Measurements from ENCODE around the gene ZBTB7A.

The ZBTB7A gene

DNA sequence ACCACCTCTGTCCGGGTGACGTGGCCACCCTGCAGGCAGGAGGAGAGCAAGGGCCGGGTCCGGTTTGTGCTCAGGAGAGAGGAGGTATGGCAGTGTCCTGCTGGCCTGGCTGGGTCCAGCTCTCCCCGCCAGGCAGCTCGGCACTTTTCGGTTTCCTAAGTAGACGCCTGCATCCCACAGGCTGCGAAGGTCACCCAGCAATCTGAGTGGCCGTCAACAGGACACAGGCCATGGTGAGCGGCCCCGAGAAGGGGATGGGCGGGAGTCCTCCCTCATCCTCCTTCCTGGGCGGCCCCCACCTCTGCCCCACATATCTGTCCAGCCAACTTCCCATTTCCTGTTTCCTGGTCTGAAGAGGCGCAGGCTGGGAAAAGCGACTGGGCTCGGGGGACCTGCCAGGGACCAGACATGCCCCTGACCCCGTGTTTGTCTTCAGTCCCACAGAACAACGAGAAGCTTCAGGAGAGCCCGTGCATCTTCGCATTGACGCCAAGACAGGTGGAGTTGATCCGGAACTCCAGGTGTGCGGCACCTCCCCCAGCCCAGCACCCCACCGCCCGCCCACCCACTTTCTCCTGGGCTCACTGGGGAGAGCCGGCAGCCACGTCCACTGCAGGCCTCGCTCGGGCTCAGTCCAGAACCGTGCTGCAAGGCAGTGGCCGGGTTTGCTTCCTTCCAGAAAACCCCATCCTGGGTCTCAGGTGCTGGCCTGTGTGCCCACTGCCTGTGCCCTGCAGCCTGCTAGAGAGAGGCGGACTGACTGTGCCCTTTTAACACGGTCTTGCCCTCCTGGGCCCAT is 42.9 kb downstream of the ZBTB7A start:
- TF ChIP-seq GATA2 (IDR thresholded peaks at IDR 0.05; ENCODE audit: low read depth, low read length) (no peak), GATA3 (IDR thresholded peaks at IDR 0.05; ENCODE audit: low read depth, low read length) (no peak)

DNA sequence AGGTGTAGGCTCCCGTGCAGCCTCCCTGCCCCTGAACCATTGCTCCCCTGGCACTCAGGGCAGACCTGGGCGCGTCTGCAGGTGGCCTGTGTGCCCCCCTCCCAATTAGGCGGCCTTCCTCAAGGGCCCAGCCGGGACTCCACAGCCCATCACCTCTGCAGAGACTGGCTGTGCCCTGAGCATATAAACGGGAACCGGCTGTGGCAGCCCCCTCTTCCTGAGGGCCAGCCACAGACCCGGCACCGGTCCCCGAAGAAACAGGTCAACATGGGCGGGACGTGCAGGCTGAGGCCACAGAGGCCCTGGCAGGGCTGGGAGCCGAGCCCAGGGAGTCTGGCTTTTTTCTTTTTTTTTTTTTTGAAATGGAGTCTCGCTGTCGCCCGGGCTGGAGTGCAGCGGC is 47.1 kb downstream of the ZBTB7A start:
- no peak for TF ChIP-seq GATA2 (IDR thresholded peaks at IDR 0.05; ENCODE audit: low read depth, low read length)
- TF ChIP-seq GATA3 (IDR thresholded peaks at IDR 0.05; ENCODE audit: low read depth, low read length): no peak

DNA sequence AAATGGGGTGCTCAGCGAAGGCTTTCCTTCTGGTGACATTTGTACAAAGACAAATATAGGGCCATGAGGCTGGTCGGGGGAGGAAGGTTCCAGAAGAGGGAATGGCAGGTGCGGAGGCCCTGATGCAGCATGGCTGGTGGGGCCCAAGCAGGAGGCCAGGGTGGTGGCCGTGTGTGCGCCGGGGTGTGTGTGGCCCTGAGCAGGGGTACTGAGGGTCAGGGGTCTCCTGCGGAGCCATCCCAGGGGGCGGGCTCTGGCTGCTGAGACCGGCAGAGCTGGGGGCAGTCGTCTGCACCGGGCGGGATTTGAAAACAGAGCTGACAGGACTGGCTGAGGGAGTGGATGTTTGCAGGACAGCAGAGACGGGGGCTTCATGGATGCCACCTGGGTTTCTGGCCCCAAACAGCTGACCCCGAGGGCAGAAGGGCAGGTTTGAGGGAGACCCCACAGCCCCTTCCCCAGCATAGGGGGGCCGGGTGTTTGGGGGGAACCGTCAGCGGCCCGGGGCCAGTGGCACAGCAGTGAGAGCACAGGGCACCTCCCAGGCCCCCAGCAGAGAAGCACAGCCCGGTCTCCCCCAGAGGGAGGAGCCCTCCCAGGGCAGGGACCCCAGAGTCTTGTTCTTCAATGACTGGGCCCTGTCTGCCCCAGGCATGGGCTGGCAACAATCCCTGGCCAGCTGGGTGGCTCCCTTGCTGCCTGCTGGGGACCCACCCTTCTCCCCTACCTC is 47.8 kb downstream of the ZBTB7A start:
- TF ChIP-seq GATA3 (IDR thresholded peaks at IDR 0.05; ENCODE audit: low read depth, low read length) (no peak), GATA2 (IDR thresholded peaks at IDR 0.05; ENCODE audit: low read depth, low read length) (no peak)

DNA sequence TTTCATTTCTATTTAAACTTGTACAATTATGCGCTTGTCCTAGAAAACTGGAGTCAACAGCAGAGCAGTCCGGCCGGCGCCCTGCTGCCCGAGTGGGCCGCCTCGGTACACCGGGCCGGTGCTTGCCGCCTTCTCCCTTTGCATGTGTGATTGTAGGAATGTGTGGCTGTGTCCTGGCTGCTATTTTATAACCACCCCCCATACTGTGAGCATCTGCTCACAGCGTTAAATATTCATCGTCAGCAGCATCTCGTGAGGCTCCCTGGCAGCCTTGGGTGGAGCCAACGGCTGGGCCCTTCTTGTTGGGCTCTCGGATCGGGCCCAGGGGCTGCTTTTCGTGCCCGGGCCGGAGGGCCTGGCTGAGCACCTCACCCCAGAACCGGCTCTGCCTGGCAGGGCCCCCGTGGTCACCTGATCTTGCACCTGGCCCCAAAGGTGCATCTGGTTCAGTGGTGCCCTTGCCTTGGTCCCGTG is 48.5 kb downstream of the ZBTB7A start:
- TF ChIP-seq GATA3 (IDR thresholded peaks at IDR 0.05; ENCODE audit: low read depth, low read length) (no peak), GATA2 (IDR thresholded peaks at IDR 0.05; ENCODE audit: low read depth, low read length) (no peak)

DNA sequence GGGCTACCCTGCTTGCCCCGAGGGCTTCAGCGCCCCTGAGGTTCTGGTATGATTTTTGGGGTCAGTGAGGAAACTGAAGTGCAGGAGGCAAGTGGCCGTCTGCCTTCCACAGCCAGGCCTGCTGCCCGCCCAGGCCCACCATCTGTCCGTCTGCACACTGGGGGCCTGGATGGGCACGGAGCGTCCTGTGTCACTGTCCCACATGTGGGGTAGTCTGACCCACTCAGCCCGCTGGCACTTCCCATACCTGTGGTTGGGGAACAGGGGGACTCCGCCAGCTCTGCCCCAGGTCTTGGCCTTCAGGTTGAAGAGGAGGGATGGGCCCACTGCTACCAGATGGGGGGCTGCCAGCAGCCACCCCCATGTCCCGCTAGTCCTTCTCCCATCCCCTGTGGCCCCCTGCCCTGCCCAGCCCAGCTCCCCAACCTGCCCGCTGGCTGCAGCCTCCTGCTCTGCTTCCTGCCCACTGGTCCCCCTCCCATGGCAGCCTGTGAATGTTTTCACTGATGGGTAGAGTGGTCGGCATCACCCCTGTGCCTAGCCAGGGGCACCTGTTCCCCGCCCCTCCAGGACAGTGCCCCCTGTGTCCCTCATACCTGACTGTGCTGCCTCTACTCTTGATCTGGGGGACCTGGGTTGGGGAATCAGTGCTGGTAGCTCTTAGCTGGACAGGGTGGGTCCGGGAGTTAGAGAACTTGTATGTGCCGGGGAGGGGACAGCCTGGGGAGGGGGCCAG is 49.6 kb downstream of the ZBTB7A start:
- TF ChIP-seq GATA3 (IDR thresholded peaks at IDR 0.05; ENCODE audit: low read depth, low read length): no peak
- no peak for TF ChIP-seq GATA2 (IDR thresholded peaks at IDR 0.05; ENCODE audit: low read depth, low read length)

DNA sequence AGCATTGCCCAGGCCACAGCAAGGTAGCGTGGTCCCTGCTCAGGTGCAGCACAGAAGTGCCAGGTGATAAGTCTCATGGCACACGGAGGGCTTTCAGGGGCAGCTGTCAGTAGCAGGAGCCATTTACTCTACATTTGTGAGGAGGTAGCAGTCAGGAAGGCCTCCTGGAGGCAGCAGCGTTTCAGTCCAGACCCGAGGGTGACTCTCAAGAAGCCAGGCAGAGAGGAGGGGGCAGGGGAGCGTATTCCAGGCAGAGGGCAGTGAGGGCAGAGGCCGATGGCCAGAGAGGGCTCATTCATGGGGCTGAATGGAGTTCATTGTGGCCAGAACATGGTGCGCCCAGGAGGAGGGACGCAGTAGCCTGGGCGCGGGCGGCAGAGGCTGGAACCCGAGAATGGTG is 50.2 kb downstream of the ZBTB7A start:
- TF ChIP-seq GATA3 (IDR thresholded peaks at IDR 0.05; ENCODE audit: low read depth, low read length) (no peak), GATA2 (IDR thresholded peaks at IDR 0.05; ENCODE audit: low read depth, low read length) (no peak)

DNA sequence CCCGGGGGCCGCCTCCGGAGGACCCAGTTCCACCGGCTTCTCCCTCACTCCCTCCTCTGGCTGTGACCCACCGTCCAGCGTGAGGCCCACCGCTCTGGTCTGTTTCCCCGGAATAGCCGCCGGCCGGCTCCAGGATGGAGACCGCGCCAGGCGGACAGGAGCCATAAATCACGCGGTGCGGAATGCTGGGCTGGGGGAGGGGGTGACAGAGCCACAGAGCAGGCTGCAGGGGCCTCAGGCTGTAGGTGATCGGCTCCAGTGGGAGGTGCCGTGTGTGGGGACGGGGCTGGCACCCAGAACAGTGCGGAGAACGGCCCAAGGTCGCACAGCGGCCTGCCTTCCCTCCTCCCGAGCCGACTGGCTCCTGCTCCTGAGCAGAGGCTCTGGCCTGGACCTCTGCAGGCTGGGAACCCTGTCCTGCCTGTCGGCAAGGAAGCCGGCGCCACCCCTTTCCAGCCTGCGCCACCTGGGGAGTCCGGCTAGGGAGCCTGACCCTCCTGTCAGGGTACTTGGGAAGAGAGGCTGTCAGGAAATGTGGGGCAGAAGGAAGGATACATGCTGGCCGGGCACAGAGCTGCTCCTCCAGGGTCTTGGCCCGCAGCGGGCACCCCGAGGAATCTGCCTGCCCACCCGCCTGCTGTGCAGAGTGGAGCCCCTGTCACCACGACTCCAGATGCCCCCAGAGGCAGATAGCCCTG is 50.8 kb downstream of the ZBTB7A start:
- TF ChIP-seq GATA2 (IDR thresholded peaks at IDR 0.05; ENCODE audit: low read depth, low read length) (no peak), GATA3 (IDR thresholded peaks at IDR 0.05; ENCODE audit: low read depth, low read length) (no peak)

DNA sequence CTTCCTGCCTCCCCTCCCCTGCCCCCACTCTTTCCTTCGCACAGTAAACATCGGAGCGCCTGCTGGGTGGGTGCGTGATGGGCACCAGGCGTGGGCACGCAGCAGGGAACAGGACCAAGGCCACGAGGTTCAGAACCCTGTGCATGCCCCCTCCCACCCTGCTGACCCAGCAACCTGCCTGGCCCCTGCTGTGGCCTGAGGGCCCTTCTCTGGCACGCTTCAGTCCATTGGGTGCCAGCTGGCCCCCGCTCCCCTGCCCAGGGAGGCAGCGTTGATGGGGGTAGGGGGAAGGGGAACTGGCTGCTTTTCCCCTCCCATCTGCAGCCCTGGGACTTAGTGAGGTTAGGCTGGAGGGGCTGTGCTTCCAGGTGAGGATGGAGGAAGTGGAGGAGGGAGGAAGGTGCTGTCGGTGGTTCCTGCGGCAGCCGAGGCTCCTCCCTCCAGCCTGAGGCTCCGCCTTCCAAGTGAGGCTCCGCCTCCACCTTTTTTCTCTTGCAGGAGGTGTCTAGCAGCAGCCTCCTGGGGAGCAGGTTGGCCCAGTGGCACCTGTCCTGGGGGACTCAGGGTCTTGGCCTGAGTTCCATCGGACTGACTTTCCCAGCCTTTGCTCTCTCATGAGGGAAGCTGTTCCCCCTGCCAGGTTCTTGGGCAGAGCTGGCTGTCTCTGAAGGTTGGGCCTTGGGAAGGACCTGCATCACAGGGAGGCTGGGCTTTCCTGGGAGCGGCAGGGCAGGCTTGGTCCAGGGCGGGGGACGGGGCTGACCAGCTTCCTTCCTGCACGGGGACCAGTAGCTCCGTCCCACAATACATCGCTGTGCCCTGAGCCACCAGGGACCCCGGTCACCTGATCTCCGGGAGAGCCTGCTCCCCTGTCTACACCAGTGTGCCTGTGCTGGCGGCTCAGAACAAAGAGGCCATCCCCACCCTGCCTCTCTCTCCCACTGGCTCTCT is 51.9 kb downstream of the ZBTB7A start:
- no peak for TF ChIP-seq GATA2 (IDR thresholded peaks at IDR 0.05; ENCODE audit: low read depth, low read length)
- TF ChIP-seq GATA3 (IDR thresholded peaks at IDR 0.05; ENCODE audit: low read depth, low read length): no peak

- TF ChIP-seq GATA3 (IDR thresholded peaks at IDR 0.05; ENCODE audit: low read depth, low read length) (no peak), GATA2 (IDR thresholded peaks at IDR 0.05; ENCODE audit: low read depth, low read length) (no peak)
These were observed 52.7 kb downstream of the ZBTB7A start for GRCh38 chr19:4013886-4014540.

GRCh38 chr19:4012975-4013634 is 53.6 kb downstream of the ZBTB7A start:
- TF ChIP-seq GATA2 (IDR thresholded peaks at IDR 0.05; ENCODE audit: low read depth, low read length): no peak
- no peak for TF ChIP-seq GATA3 (IDR thresholded peaks at IDR 0.05; ENCODE audit: low read depth, low read length)

DNA sequence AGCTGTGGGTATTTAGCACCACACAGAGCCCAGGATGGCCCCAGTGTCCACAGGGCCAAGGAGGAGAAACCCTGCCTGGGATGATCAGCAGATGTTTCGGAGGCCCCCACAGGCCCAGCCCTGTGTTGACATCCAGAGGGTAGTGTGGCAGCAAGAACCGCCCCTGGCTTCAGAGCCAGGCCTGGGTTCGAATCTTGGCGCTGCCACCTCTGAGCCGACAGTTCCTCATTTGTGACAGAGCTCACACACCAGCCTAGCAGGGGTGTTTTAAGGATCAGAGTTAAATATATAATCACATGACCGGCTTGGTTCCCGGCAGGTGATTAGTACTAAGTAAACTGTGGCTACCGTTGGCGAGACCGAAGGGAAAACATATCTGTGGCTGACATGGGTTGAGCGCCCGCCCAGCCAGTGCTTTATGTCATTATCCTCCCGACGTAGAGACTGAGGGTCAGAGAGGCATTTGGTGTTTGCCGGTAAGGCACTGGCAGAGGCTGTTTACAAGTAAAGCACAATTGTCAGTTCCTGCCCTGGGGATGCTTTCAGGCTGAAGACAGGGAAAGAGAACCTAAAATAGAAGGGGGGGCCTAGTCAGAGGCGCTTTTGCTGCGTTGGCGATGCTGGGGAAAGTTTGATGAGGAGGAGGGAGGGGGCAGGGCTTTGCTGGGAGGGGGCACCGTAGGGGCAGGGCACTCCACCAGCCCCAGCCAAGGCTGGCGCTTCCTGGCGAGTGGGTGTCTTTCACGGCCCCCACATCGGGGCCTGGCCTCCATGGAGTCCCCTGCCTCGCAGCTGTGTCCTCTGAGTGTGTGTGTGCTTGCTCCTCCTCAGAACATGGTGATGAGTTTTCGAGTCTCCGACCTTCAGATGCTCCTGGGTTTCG is 54.4 kb downstream of the ZBTB7A start:
- no peak for TF ChIP-seq GATA3 (IDR thresholded peaks at IDR 0.05; ENCODE audit: low read depth, low read length)
- no peak for TF ChIP-seq GATA2 (IDR thresholded peaks at IDR 0.05; ENCODE audit: low read depth, low read length)

All from SH-SY5Y (cell line).